ENCODE measurements around the gene TH. TPM values are rescaled to one million over a fixed set of nuclear protein-coding genes. Genes with fewer than 3 reads are reported as not detected.

TH gene
- total and polyA plus RNA-seq, 2 experiments from 2014 or later: 0.34 TPM; not detected in 1

DNA sequence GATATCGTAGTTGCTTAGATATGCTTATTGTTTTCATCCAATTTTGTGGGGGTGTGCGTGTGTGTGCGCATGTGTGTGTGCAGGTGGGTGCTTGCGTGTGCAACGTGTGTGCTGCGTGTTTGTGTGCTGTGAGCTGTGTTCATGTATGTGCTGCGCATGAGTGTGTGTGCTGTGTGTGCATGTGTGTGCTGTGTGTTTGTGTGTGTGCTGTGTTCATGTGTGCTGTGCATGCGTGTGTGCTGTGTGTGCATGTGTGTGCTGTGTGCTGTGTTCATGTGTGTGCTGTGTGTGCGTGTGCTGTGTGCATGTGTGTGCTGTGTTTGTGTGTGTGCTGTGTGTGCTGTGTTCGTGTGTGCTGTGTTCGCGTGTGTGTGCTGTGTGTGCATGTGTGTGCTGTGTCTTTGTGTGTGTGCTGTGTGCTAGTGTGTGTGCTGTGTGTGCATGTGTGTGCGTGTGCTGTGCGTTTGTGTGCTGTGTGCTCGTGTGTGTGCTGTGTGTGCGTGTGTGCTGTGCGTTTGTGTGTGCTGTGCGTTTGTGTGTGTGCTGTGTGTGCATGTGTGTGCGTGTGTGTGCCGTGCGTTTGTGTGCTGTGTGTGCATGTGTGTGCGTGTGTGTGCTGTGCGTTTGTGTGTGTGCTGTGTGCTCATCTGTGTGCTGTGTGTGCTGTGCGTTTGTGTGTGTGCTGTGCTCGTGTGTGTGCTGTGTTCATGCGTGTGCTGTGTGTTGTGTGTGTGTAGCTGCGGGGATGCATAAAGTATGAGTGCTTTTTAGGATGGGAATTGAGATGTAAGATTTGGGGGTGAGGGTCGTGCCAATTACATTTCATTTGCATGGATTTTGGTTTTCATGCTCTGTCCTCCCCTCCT, 40.0 kb downstream of the TH start (continued):
- TF ChIP-seq, protein P1, sequence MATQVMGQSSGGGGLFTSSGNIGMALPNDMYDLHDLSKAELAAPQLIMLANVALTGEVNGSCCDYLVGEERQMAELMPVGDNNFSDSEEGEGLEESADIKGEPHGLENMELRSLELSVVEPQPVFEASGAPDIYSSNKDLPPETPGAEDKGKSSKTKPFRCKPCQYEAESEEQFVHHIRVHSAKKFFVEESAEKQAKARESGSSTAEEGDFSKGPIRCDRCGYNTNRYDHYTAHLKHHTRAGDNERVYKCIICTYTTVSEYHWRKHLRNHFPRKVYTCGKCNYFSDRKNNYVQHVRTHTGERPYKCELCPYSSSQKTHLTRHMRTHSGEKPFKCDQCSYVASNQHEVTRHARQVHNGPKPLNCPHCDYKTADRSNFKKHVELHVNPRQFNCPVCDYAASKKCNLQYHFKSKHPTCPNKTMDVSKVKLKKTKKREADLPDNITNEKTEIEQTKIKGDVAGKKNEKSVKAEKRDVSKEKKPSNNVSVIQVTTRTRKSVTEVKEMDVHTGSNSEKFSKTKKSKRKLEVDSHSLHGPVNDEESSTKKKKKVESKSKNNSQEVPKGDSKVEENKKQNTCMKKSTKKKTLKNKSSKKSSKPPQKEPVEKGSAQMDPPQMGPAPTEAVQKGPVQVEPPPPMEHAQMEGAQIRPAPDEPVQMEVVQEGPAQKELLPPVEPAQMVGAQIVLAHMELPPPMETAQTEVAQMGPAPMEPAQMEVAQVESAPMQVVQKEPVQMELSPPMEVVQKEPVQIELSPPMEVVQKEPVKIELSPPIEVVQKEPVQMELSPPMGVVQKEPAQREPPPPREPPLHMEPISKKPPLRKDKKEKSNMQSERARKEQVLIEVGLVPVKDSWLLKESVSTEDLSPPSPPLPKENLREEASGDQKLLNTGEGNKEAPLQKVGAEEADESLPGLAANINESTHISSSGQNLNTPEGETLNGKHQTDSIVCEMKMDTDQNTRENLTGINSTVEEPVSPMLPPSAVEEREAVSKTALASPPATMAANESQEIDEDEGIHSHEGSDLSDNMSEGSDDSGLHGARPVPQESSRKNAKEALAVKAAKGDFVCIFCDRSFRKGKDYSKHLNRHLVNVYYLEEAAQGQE (IDR thresholded peaks at IDR 0.05; ENCODE audit: unreplicated experiment): no peak
- no peak for TF ChIP-seq NANOG (IDR thresholded peaks at IDR 0.05; ENCODE audit: borderline replicate concordance)
- TF ChIP-seq ZNF331 (CRISPR knock-in tag; IDR thresholded peaks at IDR 0.05; ENCODE audit: low read depth): no peak
- no peak for TF ChIP-seq JUNB (IDR thresholded peaks at IDR 0.05; ENCODE audit: unreplicated experiment)

DNA sequence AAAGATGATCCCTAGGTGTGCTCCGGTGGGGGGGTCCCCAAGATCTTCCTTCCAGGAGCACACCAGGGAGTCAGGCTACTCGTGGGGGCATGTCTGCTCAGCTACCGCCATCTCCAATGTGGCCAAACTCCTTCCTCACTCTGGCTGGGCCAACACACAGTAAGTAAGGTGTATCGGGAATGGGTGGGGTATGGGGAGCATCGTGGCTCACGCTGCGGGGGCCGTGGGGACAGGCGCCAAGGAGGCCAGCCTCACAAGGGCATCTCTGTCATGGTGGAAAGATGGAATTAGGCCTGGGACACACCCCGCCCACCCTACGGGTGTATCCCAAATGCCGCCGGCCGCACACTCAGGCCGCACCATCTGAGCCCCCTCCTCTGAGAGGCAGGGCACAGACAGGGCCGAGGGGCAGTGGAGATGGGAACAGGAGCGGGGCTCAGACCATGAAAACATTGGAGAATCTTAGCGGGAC, 40.7 kb downstream of the TH start:
- H3K27ac ChIP-seq (ENCODE audit: low read depth): no peak overlapping the region
- H3K27me3 ChIP-seq (ENCODE audit: insufficient read depth): peaks cover 7% of the 10 kb centered on the region
- H3K79me2 ChIP-seq (replicated peaks; ENCODE audit: insufficient read depth): no peaks in the 10 kb centered on the region
- H3K36me3 ChIP-seq (ENCODE audit: insufficient read depth): no peaks in the 10 kb centered on the region
- H3K4me3 ChIP-seq: no peak overlapping the region
- Mint-ChIP-seq H3K27me3 (ENCODE audit: insufficient read depth, low read depth, poor library complexity) (peaks cover 33% of the 10 kb centered on the region), H3K9me3 (no peaks in the 10 kb centered on the region), H3K4me3 (no peak overlapping the region), H3K27ac (no peak overlapping the region), H3K36me3 (ENCODE audit: low read depth) (no peaks in the 10 kb centered on the region), H3K4me1 (peaks cover under 1% of the 10 kb centered on the region; the same call in 2 of the 3 replicates)
- ATAC-seq (no peak), DNase-seq (ENCODE audit: low spot score) (no peak)
- H3K4me2 ChIP-seq: no peak overlapping the region
- no peaks in the 10 kb centered on the region for H3K4me1 ChIP-seq (ENCODE audit: insufficient read depth)
- H3K9me2 ChIP-seq (ENCODE audit: insufficient read depth): no peaks in the 10 kb centered on the region
- no peak overlapping the region for H2AFZ ChIP-seq
- no peaks in the 10 kb centered on the region for H3F3A ChIP-seq (replicated peaks; ENCODE audit: low read depth)
- no peaks in the 10 kb centered on the region for H4K20me1 ChIP-seq (replicated peaks; ENCODE audit: insufficient read depth)
- no peak for TF ChIP-seq POLR2AphosphoS5 (IDR thresholded peaks at IDR 0.05; ENCODE audit: low read depth)
- no peak for TF ChIP-seq JUNB (IDR thresholded peaks at IDR 0.05; ENCODE audit: unreplicated experiment)
- TF ChIP-seq, protein P2, sequence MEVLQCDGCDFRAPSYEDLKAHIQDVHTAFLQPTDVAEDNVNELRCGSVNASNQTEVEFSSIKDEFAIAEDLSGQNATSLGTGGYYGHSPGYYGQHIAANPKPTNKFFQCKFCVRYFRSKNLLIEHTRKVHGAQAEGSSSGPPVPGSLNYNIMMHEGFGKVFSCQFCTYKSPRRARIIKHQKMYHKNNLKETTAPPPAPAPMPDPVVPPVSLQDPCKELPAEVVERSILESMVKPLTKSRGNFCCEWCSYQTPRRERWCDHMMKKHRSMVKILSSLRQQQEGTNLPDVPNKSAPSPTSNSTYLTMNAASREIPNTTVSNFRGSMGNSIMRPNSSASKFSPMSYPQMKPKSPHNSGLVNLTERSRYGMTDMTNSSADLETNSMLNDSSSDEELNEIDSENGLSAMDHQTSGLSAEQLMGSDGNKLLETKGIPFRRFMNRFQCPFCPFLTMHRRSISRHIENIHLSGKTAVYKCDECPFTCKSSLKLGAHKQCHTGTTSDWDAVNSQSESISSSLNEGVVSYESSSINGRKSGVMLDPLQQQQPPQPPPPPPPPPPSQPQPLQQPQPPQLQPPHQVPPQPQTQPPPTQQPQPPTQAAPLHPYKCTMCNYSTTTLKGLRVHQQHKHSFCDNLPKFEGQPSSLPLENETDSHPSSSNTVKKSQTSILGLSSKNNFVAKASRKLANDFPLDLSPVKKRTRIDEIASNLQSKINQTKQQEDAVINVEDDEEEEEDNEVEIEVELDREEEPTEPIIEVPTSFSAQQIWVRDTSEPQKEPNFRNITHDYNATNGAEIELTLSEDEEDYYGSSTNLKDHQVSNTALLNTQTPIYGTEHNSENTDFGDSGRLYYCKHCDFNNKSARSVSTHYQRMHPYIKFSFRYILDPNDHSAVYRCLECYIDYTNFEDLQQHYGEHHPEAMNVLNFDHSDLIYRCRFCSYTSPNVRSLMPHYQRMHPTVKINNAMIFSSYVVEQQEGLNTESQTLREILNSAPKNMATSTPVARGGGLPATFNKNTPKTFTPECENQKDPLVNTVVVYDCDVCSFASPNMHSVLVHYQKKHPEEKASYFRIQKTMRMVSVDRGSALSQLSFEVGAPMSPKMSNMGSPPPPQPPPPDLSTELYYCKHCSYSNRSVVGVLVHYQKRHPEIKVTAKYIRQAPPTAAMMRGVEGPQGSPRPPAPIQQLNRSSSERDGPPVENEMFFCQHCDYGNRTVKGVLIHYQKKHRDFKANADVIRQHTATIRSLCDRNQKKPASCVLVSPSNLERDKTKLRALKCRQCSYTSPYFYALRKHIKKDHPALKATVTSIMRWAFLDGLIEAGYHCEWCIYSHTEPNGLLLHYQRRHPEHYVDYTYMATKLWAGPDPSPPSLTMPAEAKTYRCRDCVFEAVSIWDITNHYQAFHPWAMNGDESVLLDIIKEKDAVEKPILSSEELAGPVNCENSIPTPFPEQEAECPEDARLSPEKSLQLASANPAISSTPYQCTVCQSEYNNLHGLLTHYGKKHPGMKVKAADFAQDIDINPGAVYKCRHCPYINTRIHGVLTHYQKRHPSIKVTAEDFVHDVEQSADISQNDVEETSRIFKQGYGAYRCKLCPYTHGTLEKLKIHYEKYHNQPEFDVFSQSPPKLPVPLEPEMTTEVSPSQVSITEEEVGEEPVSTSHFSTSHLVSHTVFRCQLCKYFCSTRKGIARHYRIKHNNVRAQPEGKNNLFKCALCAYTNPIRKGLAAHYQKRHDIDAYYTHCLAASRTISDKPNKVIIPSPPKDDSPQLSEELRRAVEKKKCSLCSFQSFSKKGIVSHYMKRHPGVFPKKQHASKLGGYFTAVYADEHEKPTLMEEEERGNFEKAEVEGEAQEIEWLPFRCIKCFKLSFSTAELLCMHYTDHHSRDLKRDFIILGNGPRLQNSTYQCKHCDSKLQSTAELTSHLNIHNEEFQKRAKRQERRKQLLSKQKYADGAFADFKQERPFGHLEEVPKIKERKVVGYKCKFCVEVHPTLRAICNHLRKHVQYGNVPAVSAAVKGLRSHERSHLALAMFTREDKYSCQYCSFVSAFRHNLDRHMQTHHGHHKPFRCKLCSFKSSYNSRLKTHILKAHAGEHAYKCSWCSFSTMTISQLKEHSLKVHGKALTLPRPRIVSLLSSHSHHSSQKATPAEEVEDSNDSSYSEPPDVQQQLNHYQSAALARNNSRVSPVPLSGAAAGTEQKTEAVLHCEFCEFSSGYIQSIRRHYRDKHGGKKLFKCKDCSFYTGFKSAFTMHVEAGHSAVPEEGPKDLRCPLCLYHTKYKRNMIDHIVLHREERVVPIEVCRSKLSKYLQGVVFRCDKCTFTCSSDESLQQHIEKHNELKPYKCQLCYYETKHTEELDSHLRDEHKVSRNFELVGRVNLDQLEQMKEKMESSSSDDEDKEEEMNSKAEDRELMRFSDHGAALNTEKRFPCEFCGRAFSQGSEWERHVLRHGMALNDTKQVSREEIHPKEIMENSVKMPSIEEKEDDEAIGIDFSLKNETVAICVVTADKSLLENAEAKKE (CRISPR knock-in tag; IDR thresholded peaks at IDR 0.05): no peak
- no peak for TF ChIP-seq NANOG (IDR thresholded peaks at IDR 0.05; ENCODE audit: borderline replicate concordance)
- TF ChIP-seq ZNF331 (CRISPR knock-in tag; IDR thresholded peaks at IDR 0.05; ENCODE audit: low read depth): no peak
- no peak for TF ChIP-seq CREB1 (CRISPR knock-in tag; IDR thresholded peaks at IDR 0.05; ENCODE audit: low read depth)
- no peak for TF ChIP-seq ZNF114 (CRISPR knock-in tag; IDR thresholded peaks at IDR 0.05)
- TF ChIP-seq, protein P3, sequence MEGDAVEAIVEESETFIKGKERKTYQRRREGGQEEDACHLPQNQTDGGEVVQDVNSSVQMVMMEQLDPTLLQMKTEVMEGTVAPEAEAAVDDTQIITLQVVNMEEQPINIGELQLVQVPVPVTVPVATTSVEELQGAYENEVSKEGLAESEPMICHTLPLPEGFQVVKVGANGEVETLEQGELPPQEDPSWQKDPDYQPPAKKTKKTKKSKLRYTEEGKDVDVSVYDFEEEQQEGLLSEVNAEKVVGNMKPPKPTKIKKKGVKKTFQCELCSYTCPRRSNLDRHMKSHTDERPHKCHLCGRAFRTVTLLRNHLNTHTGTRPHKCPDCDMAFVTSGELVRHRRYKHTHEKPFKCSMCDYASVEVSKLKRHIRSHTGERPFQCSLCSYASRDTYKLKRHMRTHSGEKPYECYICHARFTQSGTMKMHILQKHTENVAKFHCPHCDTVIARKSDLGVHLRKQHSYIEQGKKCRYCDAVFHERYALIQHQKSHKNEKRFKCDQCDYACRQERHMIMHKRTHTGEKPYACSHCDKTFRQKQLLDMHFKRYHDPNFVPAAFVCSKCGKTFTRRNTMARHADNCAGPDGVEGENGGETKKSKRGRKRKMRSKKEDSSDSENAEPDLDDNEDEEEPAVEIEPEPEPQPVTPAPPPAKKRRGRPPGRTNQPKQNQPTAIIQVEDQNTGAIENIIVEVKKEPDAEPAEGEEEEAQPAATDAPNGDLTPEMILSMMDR (conservative IDR thresholded peaks at IDR 0.05; ENCODE audit: low read depth in 2 of 2): no peak
- no peak for TF ChIP-seq EZH2phosphoT487 (IDR thresholded peaks at IDR 0.05; ENCODE audit: unreplicated experiment)
- no peak for TF ChIP-seq EZH2 (IDR thresholded peaks at IDR 0.05; ENCODE audit: low read depth, unreplicated experiment)
- TF ChIP-seq STAT1 (IDR thresholded peaks at IDR 0.05; ENCODE audit: unreplicated experiment): no peak

All from GM23338 (cell line).